ENCODE measurements around the gene DLGAP1.

The DLGAP1 gene

DNA sequence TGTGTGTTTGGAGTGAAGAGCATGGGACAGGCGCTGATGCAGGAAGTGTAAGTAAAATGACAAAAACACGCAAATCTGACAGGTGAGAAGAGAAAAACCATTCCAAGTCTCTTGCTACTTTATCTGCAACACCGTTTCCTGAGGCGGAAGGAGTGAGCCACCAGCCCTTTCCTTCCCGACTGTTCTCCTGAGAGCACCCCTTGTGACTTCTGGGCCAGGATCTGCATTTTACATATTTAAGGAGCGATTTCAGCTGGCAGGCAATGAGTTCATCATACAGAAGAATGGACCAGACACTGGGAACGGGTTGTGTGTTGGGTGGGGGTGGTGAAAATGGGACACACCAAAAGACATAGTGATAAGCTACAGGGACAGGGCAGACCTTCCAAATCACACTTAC lies 727.8 kb downstream of the DLGAP1 start:
- TF ChIP-seq EGR1 (IDR thresholded peaks at IDR 0.05) (no peak), TAF1 (IDR thresholded peaks at IDR 0.05; ENCODE audit: low read depth) (no peak), CEBPB (IDR thresholded peaks at IDR 0.05) (no peak), CREB1 (IDR thresholded peaks at IDR 0.05; ENCODE audit: low read depth) (no peak), TCF12 (IDR thresholded peaks at IDR 0.05; ENCODE audit: low read depth) (no peak), EP300 (IDR thresholded peaks at IDR 0.05; ENCODE audit: borderline replicate concordance) (no peak), NFIC (IDR thresholded peaks at IDR 0.05) (no peak), ZBTB7A (IDR thresholded peaks at IDR 0.05; ENCODE audit: low read depth) (no peak)
- TF ChIP-seq, protein P1, sequence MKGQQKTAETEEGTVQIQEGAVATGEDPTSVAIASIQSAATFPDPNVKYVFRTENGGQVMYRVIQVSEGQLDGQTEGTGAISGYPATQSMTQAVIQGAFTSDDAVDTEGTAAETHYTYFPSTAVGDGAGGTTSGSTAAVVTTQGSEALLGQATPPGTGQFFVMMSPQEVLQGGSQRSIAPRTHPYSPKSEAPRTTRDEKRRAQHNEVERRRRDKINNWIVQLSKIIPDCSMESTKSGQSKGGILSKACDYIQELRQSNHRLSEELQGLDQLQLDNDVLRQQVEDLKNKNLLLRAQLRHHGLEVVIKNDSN (IDR thresholded peaks at IDR 0.05): no peak
- TF ChIP-seq, protein P2, sequence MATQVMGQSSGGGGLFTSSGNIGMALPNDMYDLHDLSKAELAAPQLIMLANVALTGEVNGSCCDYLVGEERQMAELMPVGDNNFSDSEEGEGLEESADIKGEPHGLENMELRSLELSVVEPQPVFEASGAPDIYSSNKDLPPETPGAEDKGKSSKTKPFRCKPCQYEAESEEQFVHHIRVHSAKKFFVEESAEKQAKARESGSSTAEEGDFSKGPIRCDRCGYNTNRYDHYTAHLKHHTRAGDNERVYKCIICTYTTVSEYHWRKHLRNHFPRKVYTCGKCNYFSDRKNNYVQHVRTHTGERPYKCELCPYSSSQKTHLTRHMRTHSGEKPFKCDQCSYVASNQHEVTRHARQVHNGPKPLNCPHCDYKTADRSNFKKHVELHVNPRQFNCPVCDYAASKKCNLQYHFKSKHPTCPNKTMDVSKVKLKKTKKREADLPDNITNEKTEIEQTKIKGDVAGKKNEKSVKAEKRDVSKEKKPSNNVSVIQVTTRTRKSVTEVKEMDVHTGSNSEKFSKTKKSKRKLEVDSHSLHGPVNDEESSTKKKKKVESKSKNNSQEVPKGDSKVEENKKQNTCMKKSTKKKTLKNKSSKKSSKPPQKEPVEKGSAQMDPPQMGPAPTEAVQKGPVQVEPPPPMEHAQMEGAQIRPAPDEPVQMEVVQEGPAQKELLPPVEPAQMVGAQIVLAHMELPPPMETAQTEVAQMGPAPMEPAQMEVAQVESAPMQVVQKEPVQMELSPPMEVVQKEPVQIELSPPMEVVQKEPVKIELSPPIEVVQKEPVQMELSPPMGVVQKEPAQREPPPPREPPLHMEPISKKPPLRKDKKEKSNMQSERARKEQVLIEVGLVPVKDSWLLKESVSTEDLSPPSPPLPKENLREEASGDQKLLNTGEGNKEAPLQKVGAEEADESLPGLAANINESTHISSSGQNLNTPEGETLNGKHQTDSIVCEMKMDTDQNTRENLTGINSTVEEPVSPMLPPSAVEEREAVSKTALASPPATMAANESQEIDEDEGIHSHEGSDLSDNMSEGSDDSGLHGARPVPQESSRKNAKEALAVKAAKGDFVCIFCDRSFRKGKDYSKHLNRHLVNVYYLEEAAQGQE (IDR thresholded peaks at IDR 0.05; ENCODE audit: low read depth): no peak

DNA sequence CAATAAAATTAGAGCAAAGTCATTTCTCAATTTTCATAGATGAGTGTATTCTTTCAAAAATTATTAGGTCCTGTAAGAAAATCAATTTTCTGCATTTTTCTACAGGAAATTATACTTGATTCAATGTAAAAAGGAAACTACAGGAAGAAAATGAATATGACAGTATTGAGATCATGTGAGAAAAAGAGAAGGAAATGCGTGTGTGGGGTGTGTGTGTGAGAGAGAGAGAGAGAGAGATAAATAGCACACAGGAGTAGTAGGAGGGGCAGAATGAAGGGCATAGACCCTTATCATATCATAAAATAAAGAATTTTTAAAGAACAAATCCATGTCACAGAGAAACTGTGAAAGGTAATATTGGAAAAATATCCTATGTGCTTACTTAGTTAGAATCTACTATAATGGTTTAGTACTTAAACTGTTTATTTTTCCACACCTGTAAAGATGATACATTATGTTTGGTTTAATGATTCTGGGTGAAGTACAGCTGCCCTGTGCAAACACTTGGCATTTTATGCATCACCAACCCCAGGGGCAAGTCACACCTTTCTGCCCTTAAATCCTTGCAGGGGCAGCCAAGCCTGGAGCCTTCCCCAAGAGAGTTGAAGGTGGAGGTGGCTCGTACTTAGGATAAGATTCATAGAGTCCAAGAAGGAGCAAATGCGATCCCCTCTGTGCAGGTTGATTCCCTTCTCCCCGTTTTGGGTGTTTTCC lies 728.7 kb downstream of the DLGAP1 start:
- TF ChIP-seq RAD21 (IDR thresholded peaks at IDR 0.05; ENCODE audit: low read depth) (no peak), ZBTB7A (IDR thresholded peaks at IDR 0.05; ENCODE audit: low read depth) (no peak)

DNA sequence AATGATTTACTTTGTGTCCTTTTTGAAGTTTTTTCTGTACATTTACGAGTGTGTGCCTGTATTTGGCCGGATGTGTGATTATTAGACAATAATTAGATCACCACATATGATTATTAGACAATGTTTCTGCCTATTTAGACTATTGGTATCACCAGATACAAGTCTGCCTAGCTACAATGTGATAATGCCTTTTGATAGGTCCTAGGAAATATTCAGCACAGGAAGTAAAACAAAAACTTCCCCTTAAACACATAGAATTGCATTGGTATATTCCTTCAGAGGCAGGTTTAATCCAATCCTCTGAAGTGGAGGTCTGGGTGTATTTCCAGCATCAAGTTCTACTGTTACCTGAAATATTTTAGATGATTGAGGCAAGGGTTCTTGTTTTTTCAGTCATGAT lies 730.0 kb downstream of the DLGAP1 start:
- no peak for TF ChIP-seq FOXM1 (IDR thresholded peaks at IDR 0.05; ENCODE audit: borderline replicate concordance, low read depth)
- TF ChIP-seq TCF12 (IDR thresholded peaks at IDR 0.05; ENCODE audit: low read depth): no peak
- no peak for TF ChIP-seq CEBPB (IDR thresholded peaks at IDR 0.05)
- TF ChIP-seq, protein P3, sequence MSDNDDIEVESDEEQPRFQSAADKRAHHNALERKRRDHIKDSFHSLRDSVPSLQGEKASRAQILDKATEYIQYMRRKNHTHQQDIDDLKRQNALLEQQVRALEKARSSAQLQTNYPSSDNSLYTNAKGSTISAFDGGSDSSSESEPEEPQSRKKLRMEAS (IDR thresholded peaks at IDR 0.05): no peak
- no peak for TF ChIP-seq ZBTB7A (IDR thresholded peaks at IDR 0.05; ENCODE audit: low read depth)
- TF ChIP-seq EP300 (IDR thresholded peaks at IDR 0.05; ENCODE audit: borderline replicate concordance): no peak
- no peak for TF ChIP-seq EGR1 (IDR thresholded peaks at IDR 0.05)
- TF ChIP-seq, protein P1 (IDR thresholded peaks at IDR 0.05): no peak
- TF ChIP-seq YY1 (IDR thresholded peaks at IDR 0.05; ENCODE audit: low read depth): no peak
- TF ChIP-seq, protein P2 (IDR thresholded peaks at IDR 0.05; ENCODE audit: low read depth): no peak
- TF ChIP-seq NFIC (IDR thresholded peaks at IDR 0.05): no peak
- no peak for TF ChIP-seq TAF1 (IDR thresholded peaks at IDR 0.05; ENCODE audit: low read depth)
- TF ChIP-seq RAD21 (IDR thresholded peaks at IDR 0.05; ENCODE audit: low read depth): no peak
- no peak for TF ChIP-seq TEAD4 (IDR thresholded peaks at IDR 0.05)
- TF ChIP-seq CREB1 (IDR thresholded peaks at IDR 0.05; ENCODE audit: low read depth): no peak

DNA sequence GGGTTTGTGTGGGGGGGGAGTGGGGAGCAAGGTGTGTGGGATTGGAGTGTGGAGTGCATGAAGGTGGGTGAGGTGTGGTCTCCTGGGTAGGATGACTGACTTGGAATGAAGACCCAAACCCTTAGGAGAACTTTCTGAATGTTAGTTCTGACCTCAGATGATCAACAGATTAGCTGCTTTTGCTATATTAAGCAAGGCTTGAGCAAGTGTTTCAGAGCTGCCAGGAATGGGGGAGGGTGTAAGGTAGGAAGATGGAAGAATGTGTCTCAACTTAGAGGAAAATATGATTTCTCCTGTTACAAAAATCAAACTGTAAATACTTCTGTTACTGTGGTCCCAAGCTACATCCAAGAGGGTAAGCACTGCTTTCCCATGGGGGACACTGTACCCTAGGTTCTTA lies 731.6 kb downstream of the DLGAP1 start:
- TF ChIP-seq TEAD4 (IDR thresholded peaks at IDR 0.05): no peak
- TF ChIP-seq EGR1 (IDR thresholded peaks at IDR 0.05): no peak
- no peak for TF ChIP-seq NFIC (IDR thresholded peaks at IDR 0.05)
- TF ChIP-seq FOXM1 (IDR thresholded peaks at IDR 0.05; ENCODE audit: borderline replicate concordance, low read depth): no peak

DNA sequence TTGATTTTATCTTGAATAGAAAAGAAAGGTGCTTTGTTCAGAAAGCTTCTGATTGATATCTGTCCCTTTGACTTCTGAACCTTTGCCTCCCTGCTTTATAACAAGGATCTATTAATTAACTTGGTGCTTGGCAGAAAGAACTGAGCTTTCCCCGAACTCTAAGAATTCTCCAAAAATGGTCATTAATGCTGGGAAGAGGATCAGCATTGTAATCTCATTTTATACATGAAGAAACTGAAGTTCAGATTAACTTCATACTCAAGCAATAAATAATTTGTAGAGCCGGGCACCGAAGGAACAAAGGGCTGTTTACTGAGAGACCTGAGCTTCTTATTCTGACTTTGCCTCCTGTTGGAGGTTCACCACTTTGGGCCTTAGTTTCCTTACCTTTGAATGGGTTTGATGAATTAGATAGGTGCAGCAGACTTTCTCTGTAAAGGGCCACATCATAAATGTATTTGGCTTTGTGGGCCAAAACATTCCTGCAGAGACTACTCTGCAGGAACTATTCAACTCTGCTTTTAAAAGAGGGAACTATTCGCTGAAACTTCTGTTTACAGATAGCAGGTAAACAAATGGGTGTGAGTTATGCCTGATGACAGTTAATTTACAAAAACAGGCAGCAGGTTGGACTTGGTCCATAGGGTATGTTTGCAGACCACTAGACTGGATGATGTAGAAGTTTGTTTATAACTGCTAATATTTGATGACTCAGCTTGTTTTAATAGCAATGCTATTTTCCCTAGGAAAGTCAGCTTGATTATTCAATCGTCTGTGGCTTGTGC lies 732.3 kb downstream of the DLGAP1 start:
- no peak for TF ChIP-seq CREB1 (IDR thresholded peaks at IDR 0.05; ENCODE audit: low read depth)
- TF ChIP-seq, protein P1 (IDR thresholded peaks at IDR 0.05): no peak
- no peak for TF ChIP-seq TEAD4 (IDR thresholded peaks at IDR 0.05)
- TF ChIP-seq CEBPB (IDR thresholded peaks at IDR 0.05): no peak
- TF ChIP-seq, protein P3 (IDR thresholded peaks at IDR 0.05): no peak
- no peak for TF ChIP-seq RAD21 (IDR thresholded peaks at IDR 0.05; ENCODE audit: low read depth)
- no peak for TF ChIP-seq TCF12 (IDR thresholded peaks at IDR 0.05; ENCODE audit: low read depth)
- TF ChIP-seq ZBTB7A (IDR thresholded peaks at IDR 0.05; ENCODE audit: low read depth): no peak
- TF ChIP-seq, protein P2 (IDR thresholded peaks at IDR 0.05; ENCODE audit: low read depth): no peak
- no peak for TF ChIP-seq EP300 (IDR thresholded peaks at IDR 0.05; ENCODE audit: borderline replicate concordance)
- no peak for TF ChIP-seq FOXM1 (IDR thresholded peaks at IDR 0.05; ENCODE audit: borderline replicate concordance, low read depth)
- no peak for TF ChIP-seq EGR1 (IDR thresholded peaks at IDR 0.05)
- no peak for TF ChIP-seq TAF1 (IDR thresholded peaks at IDR 0.05; ENCODE audit: low read depth)
- no peak for TF ChIP-seq YY1 (IDR thresholded peaks at IDR 0.05; ENCODE audit: low read depth)
- no peak for TF ChIP-seq NFIC (IDR thresholded peaks at IDR 0.05)

Measured in Ishikawa (cell line).